Lower lobe of right lung (tissue), 2 donors: ENCODE results near the gene ETS2. TPM values are rescaled to one million over a fixed set of nuclear protein-coding genes. Genes with fewer than 3 reads are reported as not detected.

Experiments
- ATAC-seq, 2 donors: fragments of 200-7000 bp; cut with Tn5 transposase; one replicate each; pipeline ENCODE4 v1.9.1; 2020 to 2022; ENCODE audit warnings: mild to moderate bottlenecking in 2 of 2, moderate library complexity in 2 of 2
- DNase-seq: peaks from one replicate; pipeline ENCODE4 v3.0.0-alpha.2; 2020
- H3K27ac ChIP-seq: fragments of 200-600 bp; one replicate; pipeline ENCODE4 v1.8.0; 2022
- H3K27me3 ChIP-seq: fragments of 200-600 bp; one replicate; pipeline ENCODE4 v1.8.0; 2022; ENCODE audit warnings: low read depth
- H3K36me3 ChIP-seq: fragments of 200-600 bp; one replicate; pipeline ENCODE4 v1.8.0; 2022; ENCODE audit warnings: mild to moderate bottlenecking
- H3K4me1 ChIP-seq: fragments of 200-600 bp; one replicate; pipeline ENCODE4 v1.8.0; 2022
- H3K4me3 ChIP-seq: fragments of 200-600 bp; one replicate; pipeline ENCODE4 v1.8.0; 2022; ENCODE audit warnings: mild to moderate bottlenecking
- H3K9me3 ChIP-seq: fragments of 200-600 bp; one replicate; pipeline ENCODE4 v1.8.0; 2022
- CTCF ChIP-seq: fragments of 200-600 bp; IDR thresholded peaks from one replicate; pipeline ENCODE4 v1.8.0; 2022; ENCODE audit warnings: antibody characterized with exemption, mild to moderate bottlenecking
- intact Hi-C: fragments of 100-400 bp; cut with DNase I; formaldehyde crosslinking; loops from one replicate; pipeline ENCODE4 v1.11.0; 2022
- total RNA-seq: library from RNA; stranded (reverse); fragmentation: NEBNext Ultra II Directional; extraction: Animal tissue kit (Norgen Biotek cat#: 25700); gene quantifications from one replicate; pipeline ENCODE4 v1.2.1, GENCODE V29; 2021
- donor health status: DM: no; HTN: yes; CAD: no; lungs with severe emphysema.

The ETS2 gene
- total RNA-seq, 1 donor from 2014 or later = 160 TPM

- peak overlapping the region; percentile 82 for H3K4me3 ChIP-seq
- intact Hi-C loops = no loop called here
- no peaks in the 10 kb centered on the region for H3K9me3 ChIP-seq
- H3K36me3 ChIP-seq = peaks cover 79% of the 10 kb centered on the region
- H3K27ac ChIP-seq = peak overlapping the region; percentile 98
- peak in 1 of 2 donors; percentile 35 for ATAC-seq
- no peak for TF ChIP-seq CTCF
- no peak for DNase-seq
- H3K4me1 ChIP-seq = peaks cover 78% of the 10 kb centered on the region
- H3K27me3 ChIP-seq = no peaks in the 10 kb centered on the region
These were observed 5.5 kb downstream of the ETS2 start for GRCh38 chr21:38811257-38811656.

- no peaks in the 10 kb centered on the region for H3K27me3 ChIP-seq
- TF ChIP-seq CTCF = no peak
- intact Hi-C loops = no loop called here
- H3K9me3 ChIP-seq = no peaks in the 10 kb centered on the region
- H3K4me1 ChIP-seq = peaks cover 76% of the 10 kb centered on the region
- ATAC-seq = no peak
- H3K4me3 ChIP-seq = peak overlapping the region; percentile 82
- peaks cover 94% of the 10 kb centered on the region for H3K36me3 ChIP-seq
- peak overlapping the region; percentile 98 for H3K27ac ChIP-seq
- DNase-seq = no peak
These were observed 7.4 kb downstream of the ETS2 start for GRCh38 chr21:38813143-38813542.

- DNase-seq (no peak), ATAC-seq (no peak)
- Histone ChIP-seq H3K36me3 (peaks cover 97% of the 10 kb centered on the region), H3K4me1 (peaks cover 79% of the 10 kb centered on the region), H3K27ac (peak overlapping the region; percentile 98), H3K9me3 (no peaks in the 10 kb centered on the region), H3K4me3 (peak overlapping the region; percentile 82), H3K27me3 (no peaks in the 10 kb centered on the region)
- intact Hi-C loops = no loop called here
- TF ChIP-seq CTCF = no peak
These were observed 7.8 kb downstream of the ETS2 start for GRCh38 chr21:38813547-38813946.

- H3K36me3 ChIP-seq = peaks cover 97% of the 10 kb centered on the region
- no peaks in the 10 kb centered on the region for H3K27me3 ChIP-seq
- intact Hi-C loops = no loop called here
- H3K4me3 ChIP-seq = no peak overlapping the region
- no peak for TF ChIP-seq CTCF
- peak overlapping the region; percentile 54 for H3K27ac ChIP-seq
- H3K4me1 ChIP-seq = peaks cover 79% of the 10 kb centered on the region
- DNase-seq = no peak
- no peaks in the 10 kb centered on the region for H3K9me3 ChIP-seq
- ATAC-seq = no peak
These were observed 8.7 kb downstream of the ETS2 start for GRCh38 chr21:38814126-38815059.

- Histone ChIP-seq H3K36me3 (peaks cover 97% of the 10 kb centered on the region), H3K9me3 (no peaks in the 10 kb centered on the region), H3K27ac (peak overlapping the region; percentile 54), H3K27me3 (no peaks in the 10 kb centered on the region), H3K4me1 (peaks cover 79% of the 10 kb centered on the region), H3K4me3 (no peak overlapping the region)
- intact Hi-C loops = no loop called here
- ATAC-seq (no peak), DNase-seq (no peak)
- no peak for TF ChIP-seq CTCF
These were observed 9.3 kb downstream of the ETS2 start for GRCh38 chr21:38815060-38815405.
